ENCODE measurements around the gene RIN1. TPM values are rescaled to one million over a fixed set of nuclear protein-coding genes. Genes with fewer than 3 reads are reported as not detected.

RIN1 gene
- total RNA-seq, 4 donors from 2014 or later, result 8.8 to 43.8 (median 14.4) TPM

DNA sequence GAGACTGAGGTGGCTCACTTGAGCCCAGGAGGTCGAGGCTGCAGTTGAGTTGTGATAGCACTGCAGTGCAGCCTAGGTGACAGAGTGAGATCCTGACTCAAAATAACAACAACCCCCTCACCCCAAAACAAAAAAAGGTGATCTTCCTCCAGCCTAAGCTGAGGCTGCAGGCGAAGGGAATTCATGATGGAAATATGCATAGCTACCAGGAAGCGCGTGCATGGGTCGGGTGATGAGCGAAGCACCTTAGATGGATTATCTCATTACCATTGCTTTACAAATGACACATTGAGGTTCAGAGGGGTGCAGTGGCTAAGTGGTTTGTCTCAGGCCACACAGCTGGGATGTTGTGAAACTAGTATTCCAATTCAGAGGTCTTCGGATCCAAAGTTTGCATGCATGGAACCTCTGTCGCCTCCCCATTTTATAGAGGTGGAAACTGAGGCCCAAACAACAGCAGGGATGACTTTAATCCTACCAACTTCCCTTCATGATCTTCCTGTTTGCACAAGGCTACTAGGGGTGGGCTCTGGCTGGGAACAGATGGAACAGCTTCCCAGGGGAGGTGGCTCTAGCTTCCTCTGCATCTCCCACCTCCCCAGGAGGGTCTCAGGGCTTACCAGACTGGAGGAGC lies 30.7 kb upstream of the RIN1 start:
- intact Hi-C loops (cut with DNase I; ENCODE audit: low total_unique reads), result no loop called here
- in situ Hi-C loops (cut with MboI; ENCODE audit: low pct_ligation_motif_present in 1 of 4, low pct_unique_long_range_greater_than_20kb in 1 of 4, low sequenced_read_pairs in 3 of 4), result no loop called here
- Histone ChIP-seq H3K27me3 (peaks cover 7% of the 10 kb centered on the region), H3K4me1 (peaks cover 0 to 19% (median 11%) of the 10 kb centered on the region in 4 donors), H3K9me3 (no peaks in the 10 kb centered on the region), H3K36me3 (no peaks in the 10 kb centered on the region), H3K27ac (no peak overlapping the region), H3K4me3 (no peak overlapping the region)
- DNase-seq, result no peak
- WGBS, 2 donors (ENCODE audit: low coverage in 1 of 2), result 91 to 97% methylated on average over 5 to 8 of the region's 8 CpGs
- TF ChIP-seq, protein P1, sequence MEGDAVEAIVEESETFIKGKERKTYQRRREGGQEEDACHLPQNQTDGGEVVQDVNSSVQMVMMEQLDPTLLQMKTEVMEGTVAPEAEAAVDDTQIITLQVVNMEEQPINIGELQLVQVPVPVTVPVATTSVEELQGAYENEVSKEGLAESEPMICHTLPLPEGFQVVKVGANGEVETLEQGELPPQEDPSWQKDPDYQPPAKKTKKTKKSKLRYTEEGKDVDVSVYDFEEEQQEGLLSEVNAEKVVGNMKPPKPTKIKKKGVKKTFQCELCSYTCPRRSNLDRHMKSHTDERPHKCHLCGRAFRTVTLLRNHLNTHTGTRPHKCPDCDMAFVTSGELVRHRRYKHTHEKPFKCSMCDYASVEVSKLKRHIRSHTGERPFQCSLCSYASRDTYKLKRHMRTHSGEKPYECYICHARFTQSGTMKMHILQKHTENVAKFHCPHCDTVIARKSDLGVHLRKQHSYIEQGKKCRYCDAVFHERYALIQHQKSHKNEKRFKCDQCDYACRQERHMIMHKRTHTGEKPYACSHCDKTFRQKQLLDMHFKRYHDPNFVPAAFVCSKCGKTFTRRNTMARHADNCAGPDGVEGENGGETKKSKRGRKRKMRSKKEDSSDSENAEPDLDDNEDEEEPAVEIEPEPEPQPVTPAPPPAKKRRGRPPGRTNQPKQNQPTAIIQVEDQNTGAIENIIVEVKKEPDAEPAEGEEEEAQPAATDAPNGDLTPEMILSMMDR (IDR thresholded peaks at IDR 0.05), result no peak
- no peak for TF ChIP-seq EP300 (IDR thresholded peaks at IDR 0.05; ENCODE audit: low read depth)
- TF ChIP-seq POLR2AphosphoS5 (IDR thresholded peaks at IDR 0.05), result no peak
- no peak for TF ChIP-seq POLR2A (IDR thresholded peaks at IDR 0.05)

DNA sequence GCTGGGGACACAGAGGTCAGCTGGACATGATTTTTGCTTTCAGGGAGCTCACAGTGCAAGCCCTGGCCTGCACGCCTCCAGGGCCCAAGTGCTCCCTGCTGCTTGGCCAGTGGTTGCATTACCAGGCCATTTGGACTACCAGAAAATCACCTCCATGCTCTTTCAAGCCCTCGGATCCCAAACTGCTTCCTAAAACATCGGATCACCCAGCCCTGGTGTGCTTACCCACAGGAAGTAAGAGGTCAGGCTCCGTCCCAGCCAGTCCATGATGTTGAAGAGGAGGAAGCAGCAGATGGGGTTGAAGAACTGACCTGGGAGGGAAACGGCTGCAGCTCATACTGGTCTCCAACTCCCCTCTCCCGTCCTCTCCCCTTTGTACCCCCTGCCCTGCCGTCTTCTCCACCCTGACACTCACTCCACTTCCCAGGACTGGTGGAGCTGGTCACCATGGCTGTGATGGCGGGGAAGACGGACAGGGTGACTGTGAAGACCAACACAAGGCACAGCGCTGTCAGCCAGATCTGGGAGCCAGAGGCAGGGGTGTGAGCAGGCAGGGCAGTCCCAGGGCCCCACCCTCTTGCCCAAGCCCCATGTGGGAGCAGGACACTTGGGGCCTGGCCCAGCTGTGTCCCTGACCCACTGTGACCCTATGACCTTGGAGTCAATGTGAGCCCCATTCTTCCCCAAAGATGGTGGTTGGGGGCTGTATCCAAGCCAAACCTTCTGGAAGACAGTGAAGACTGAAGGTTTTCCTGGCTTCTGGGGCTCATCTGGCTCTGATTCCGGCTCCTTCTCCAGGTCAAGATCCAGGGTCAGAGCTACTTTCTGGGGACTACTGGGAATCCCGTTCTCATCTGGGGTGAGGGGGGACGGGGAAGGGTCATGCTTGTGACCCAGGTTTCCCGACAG lies 29.7 kb upstream of the RIN1 start:
- Histone ChIP-seq H3K27me3 (peaks cover 3% of the 10 kb centered on the region), H3K4me3 (no peak overlapping the region), H3K4me1 (peaks cover 0 to 11% (median 6%) of the 10 kb centered on the region in 4 donors), H3K36me3 (no peaks in the 10 kb centered on the region), H3K9me3 (no peaks in the 10 kb centered on the region), H3K27ac (no peak overlapping the region)
- DNase-seq, result no peak
- TF ChIP-seq POLR2A (IDR thresholded peaks at IDR 0.05) (no peak), POLR2AphosphoS5 (IDR thresholded peaks at IDR 0.05) (no peak), EP300 (IDR thresholded peaks at IDR 0.05; ENCODE audit: low read depth) (no peak)
- TF ChIP-seq, protein P1 (IDR thresholded peaks at IDR 0.05), result no peak
- in situ Hi-C loops (cut with MboI; ENCODE audit: low pct_ligation_motif_present in 1 of 4, low pct_unique_long_range_greater_than_20kb in 1 of 4, low sequenced_read_pairs in 3 of 4) (no loop called here), intact Hi-C loops (cut with DNase I; ENCODE audit: low total_unique reads) (no loop called here)
- WGBS, 2 donors (ENCODE audit: low coverage in 1 of 2), result 80 to 82% methylated on average over 1 to 14 of the region's 14 CpGs

DNA sequence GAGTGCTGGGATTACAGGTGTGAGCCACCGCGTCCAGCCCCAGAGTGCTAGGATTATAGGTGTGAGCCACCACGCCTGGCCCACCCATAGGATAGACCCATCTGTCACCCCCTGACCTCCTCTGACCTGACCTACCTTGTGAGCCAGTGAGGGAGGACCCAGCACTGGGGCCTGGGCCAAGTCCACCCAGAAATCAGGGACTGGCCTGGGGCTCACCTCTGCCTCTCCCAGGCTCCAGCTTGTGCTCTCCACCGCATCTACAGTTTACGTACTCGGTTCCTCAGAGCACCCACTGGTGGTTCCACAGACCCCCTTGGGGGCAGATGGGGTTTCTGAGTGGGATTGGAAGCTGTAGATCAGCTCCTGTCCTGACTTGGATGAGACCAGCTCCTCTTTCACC lies 28.9 kb upstream of the RIN1 start:
- Histone ChIP-seq H3K27ac (no peak overlapping the region), H3K4me3 (no peak overlapping the region), H3K36me3 (no peaks in the 10 kb centered on the region), H3K27me3 (no peaks in the 10 kb centered on the region), H3K9me3 (no peaks in the 10 kb centered on the region), H3K4me1 (peaks cover 0 to 7% (median 3%) of the 10 kb centered on the region in 4 donors)
- intact Hi-C loops (cut with DNase I; ENCODE audit: low total_unique reads) (no loop called here), in situ Hi-C loops (cut with MboI; ENCODE audit: low pct_ligation_motif_present in 1 of 4, low pct_unique_long_range_greater_than_20kb in 1 of 4, low sequenced_read_pairs in 3 of 4) (no loop called here)
- TF ChIP-seq, protein P1 (IDR thresholded peaks at IDR 0.05), result no peak
- TF ChIP-seq POLR2AphosphoS5 (IDR thresholded peaks at IDR 0.05), result no peak
- TF ChIP-seq EP300 (IDR thresholded peaks at IDR 0.05; ENCODE audit: low read depth), result no peak
- no peak for TF ChIP-seq POLR2A (IDR thresholded peaks at IDR 0.05)
- DNase-seq, result no peak
- 94% methylated on average over 6 of the region's 6 CpGs; no CpG with 5 or more reads in 1 of the 2 donors for WGBS, 2 donors (ENCODE audit: low coverage in 1 of 2)

GRCh38 chr11:66363805-66364535 lies 27.7 kb upstream of the RIN1 start:
- TF ChIP-seq POLR2AphosphoS5 (IDR thresholded peaks at IDR 0.05), result no peak
- TF ChIP-seq, protein P1 (IDR thresholded peaks at IDR 0.05), result peak; percentile 51 to 68 (median 64)
- Histone ChIP-seq H3K36me3 (no peaks in the 10 kb centered on the region), H3K27me3 (no peaks in the 10 kb centered on the region), H3K4me1 (no peaks in the 10 kb centered on the region), H3K9me3 (no peaks in the 10 kb centered on the region), H3K27ac (no peak overlapping the region), H3K4me3 (no peak overlapping the region)
- WGBS, 2 donors (ENCODE audit: low coverage in 1 of 2), result 72 to 90% methylated on average over 4 to 15 of the region's 15 CpGs
- intact Hi-C loops (cut with DNase I; ENCODE audit: low total_unique reads), result no loop called here
- in situ Hi-C loops (cut with MboI; ENCODE audit: low pct_ligation_motif_present in 1 of 4, low pct_unique_long_range_greater_than_20kb in 1 of 4, low sequenced_read_pairs in 3 of 4), result no loop called here
- peak; percentile 74 for DNase-seq

Measured in transverse colon (tissue), 4 donors.